Epithelial cell of proximal tubule (primary cell): ENCODE results near the gene GOLT1A. TPM values are rescaled to one million over a fixed set of nuclear protein-coding genes. Genes with fewer than 3 reads are reported as not detected.
A peak's percentile ranks its signal among the peaks of the same experiment; 100 is the strongest.

Experiments
- DNase-seq: peaks from one replicate; pipeline ENCODE4 v3.0.0-alpha.2; 2011; ENCODE audit warnings: low read depth
- H3K4me3 ChIP-seq: 2 replicates; pipeline ENCODE4 v1.5.1; 2011; ENCODE audit warnings: low read depth, mild to moderate bottlenecking, low read length
- CTCF ChIP-seq: conservative IDR thresholded peaks from 2 replicates; pipeline ENCODE4 v1.5.1; 2012; ENCODE audit warnings: low read depth, mild to moderate bottlenecking, low read length
- total RNA-seq: library from RNA; depleted of rRNA; stranded (reverse); fragments of >200 nt; gene quantifications from 2 replicates; pipeline ENCODE4 v1.2.3, GENCODE V29; 2015

The GOLT1A gene
- total RNA-seq, 1 donor from 2014 or later, result 1.7 TPM

- DNase-seq, result peak; percentile 87
- H3K4me3 ChIP-seq, result no peak overlapping the region
- TF ChIP-seq CTCF, result no peak
Measured at GRCh38 chr1:204171751-204172178, 42.0 kb downstream of the GOLT1A start.

DNA sequence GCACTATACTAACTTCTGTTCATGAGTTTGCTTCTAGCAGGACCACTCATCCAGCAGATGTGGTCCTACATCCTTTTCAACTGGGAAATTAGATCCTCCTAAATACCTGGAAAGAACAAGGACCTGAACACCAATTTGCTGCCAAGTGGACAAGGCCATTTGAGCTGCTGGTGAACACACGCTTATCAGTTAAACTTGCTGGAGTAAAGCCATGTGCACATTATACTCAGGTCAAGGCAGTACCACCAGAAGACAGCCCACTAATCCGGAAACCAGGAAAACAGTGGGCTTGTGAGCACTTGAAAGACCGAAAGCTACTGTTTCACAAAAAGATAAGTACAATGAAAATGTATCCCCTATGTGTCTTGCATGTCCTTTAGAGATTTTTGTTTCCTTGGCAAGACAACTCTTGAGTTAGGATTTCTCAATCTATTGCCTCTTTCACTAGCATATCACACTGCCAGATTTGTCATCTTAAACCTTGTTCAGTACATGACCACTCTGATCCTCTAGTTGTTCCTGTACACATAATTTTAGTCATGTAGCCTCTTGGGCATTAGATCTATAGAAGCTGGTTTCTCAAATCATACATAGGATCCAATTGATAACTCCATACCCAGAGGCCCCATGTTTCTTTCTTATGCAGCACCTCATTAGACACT is 43.2 kb downstream of the GOLT1A start:
- TF ChIP-seq CTCF, result no peak
- no peak for DNase-seq
- no peak overlapping the region for H3K4me3 ChIP-seq

GRCh38 chr1:204169858-204170257 is 43.9 kb downstream of the GOLT1A start:
- DNase-seq, result no peak
- no peak for TF ChIP-seq CTCF
- no peak overlapping the region for H3K4me3 ChIP-seq

GRCh38 chr1:204167730-204168129 is 46.1 kb downstream of the GOLT1A start:
- TF ChIP-seq CTCF, result no peak
- no peak for DNase-seq

GRCh38 chr1:204166219-204166618 is 47.6 kb downstream of the GOLT1A start, which contains the start of gene REN:
TSS of gene REN (minus strand) at chr1:204166337. CDS start at chr1:204166293, 44 bp downstream.
- TF ChIP-seq CTCF, result no peak
- no peak within 1 kb of the TSS for H3K4me3 ChIP-seq
- DNase-seq, result no peak

More at GRCh38 chr1:204167730-204168129, 46.1 kb downstream of the GOLT1A start:
- no peak overlapping the region for H3K4me3 ChIP-seq

DNA sequence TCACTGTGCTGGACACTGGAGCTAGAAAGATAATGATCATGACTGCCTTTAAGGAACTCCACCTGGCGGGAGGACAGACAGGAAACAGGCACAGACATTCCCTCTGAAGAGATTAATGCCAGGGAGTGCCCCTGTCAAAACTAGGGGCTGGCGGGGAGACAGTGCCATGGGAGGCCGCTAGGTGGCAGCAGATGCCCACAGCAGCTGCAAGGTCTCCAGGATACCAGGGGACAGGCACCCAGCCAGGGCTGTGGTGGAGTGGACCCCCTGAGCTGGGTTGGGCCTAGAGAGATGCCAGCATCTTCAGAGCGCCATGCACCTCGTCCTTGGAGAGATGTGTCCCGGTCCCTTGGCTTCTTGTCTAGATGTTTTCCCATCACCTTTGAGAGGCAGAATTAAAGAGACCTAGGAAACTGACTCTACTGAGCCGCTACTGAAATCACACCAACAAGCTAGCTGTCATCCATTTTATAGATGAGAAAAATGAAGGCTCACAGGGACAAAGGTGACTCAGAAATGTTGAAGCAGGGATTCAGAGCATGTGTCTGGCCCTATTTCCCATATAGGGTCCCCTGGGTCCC is 51.2 kb downstream of the GOLT1A start:
- no peak overlapping the region for H3K4me3 ChIP-seq
- peak; percentile 6 for DNase-seq
- peak; percentile 97 for TF ChIP-seq CTCF
